Measurements from ENCODE around the gene LDLRAD3.
"Not testable (repeated sequence)": the region's sequence is repeated elsewhere in the genome, so short reads cannot be mapped to it uniquely, and the experiment has no call there.

The LDLRAD3 gene

DNA sequence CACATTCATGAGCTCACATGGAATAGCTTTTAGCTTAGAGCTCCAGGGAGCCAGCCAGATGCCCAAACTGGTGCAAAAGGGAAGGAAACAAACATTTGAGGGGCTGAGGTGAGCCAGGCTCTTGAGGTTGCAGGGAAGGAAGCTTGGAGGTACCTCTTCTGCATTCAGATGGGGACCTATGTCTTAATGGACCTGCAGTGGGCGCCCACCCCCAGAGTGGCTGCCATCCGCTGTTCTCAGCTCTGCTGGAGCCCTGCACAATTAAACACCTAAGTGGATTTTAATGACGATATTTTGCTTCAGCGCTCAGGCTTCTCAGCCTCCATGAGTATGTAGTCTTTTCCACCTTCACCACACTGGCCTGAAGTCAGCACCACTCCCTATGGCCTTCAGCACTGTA is 100.8 kb downstream of the LDLRAD3 start:
- H4K20me1 ChIP-seq (ENCODE audit: insufficient read depth, low read length), result no peaks in the 10 kb centered on the region
- H3K9ac ChIP-seq (ENCODE audit: low read depth, low read length), result no peak overlapping the region
- H3K27me3 ChIP-seq (ENCODE audit: insufficient read depth, low read length, poor library complexity), result peaks cover 8% of the 10 kb centered on the region
- H3K9me3 ChIP-seq (ENCODE audit: insufficient read depth, low read length, severe bottlenecking), result no peaks in the 10 kb centered on the region
- DNase-seq (no peak), ATAC-seq (ENCODE audit: insufficient read depth, low read depth) (no peak)
- no peak overlapping the region for H3K4me3 ChIP-seq (ENCODE audit: low read depth in 1 of 2, low read length in 2 of 2)
- H3K79me2 ChIP-seq (ENCODE audit: insufficient read depth, low read length), result no peaks in the 10 kb centered on the region
- no peak for TF ChIP-seq EZH2 (IDR thresholded peaks at IDR 0.05; ENCODE audit: borderline replicate concordance, low read depth, low read length, severe bottlenecking)
- TF ChIP-seq, protein P1, sequence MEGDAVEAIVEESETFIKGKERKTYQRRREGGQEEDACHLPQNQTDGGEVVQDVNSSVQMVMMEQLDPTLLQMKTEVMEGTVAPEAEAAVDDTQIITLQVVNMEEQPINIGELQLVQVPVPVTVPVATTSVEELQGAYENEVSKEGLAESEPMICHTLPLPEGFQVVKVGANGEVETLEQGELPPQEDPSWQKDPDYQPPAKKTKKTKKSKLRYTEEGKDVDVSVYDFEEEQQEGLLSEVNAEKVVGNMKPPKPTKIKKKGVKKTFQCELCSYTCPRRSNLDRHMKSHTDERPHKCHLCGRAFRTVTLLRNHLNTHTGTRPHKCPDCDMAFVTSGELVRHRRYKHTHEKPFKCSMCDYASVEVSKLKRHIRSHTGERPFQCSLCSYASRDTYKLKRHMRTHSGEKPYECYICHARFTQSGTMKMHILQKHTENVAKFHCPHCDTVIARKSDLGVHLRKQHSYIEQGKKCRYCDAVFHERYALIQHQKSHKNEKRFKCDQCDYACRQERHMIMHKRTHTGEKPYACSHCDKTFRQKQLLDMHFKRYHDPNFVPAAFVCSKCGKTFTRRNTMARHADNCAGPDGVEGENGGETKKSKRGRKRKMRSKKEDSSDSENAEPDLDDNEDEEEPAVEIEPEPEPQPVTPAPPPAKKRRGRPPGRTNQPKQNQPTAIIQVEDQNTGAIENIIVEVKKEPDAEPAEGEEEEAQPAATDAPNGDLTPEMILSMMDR (IDR thresholded peaks at IDR 0.05; ENCODE audit: borderline replicate concordance, extremely low read depth, low read length, poor library complexity, severe bottlenecking), result no peak
- H3K27ac ChIP-seq (ENCODE audit: low read length), result no peak overlapping the region
- H3K4me1 ChIP-seq (ENCODE audit: insufficient read depth, low read length), result no peaks in the 10 kb centered on the region
- H2AFZ ChIP-seq (ENCODE audit: low read depth, low read length), result no peak overlapping the region
- no peaks in the 10 kb centered on the region for H3K36me3 ChIP-seq (ENCODE audit: insufficient read depth, low read length)
- no peak overlapping the region for H3K4me2 ChIP-seq (ENCODE audit: insufficient read depth, low read length)

- H3K79me2 ChIP-seq (ENCODE audit: insufficient read depth, low read length); H3K4me2 ChIP-seq (ENCODE audit: insufficient read depth, low read length); H3K9ac ChIP-seq (ENCODE audit: low read depth, low read length); H2AFZ ChIP-seq (ENCODE audit: low read depth, low read length); H3K36me3 ChIP-seq (ENCODE audit: insufficient read depth, low read length); ATAC-seq (ENCODE audit: insufficient read depth, low read depth); H3K27me3 ChIP-seq (ENCODE audit: insufficient read depth, low read length, poor library complexity); DNase-seq; H3K27ac ChIP-seq (ENCODE audit: low read length); H4K20me1 ChIP-seq (ENCODE audit: insufficient read depth, low read length); H3K4me3 ChIP-seq (ENCODE audit: low read depth in 1 of 2, low read length in 2 of 2); H3K4me1 ChIP-seq (ENCODE audit: insufficient read depth, low read length); H3K9me3 ChIP-seq (ENCODE audit: insufficient read depth, low read length, severe bottlenecking): not testable (repeated sequence)
Measured at GRCh38 chr11:36045945-36046344, 102.1 kb downstream of the LDLRAD3 start.

GRCh38 chr11:36046932-36047331 is 103.1 kb downstream of the LDLRAD3 start:
- Histone ChIP-seq H3K9me3 (ENCODE audit: insufficient read depth, low read length, severe bottlenecking) (no peaks in the 10 kb centered on the region), H3K9ac (ENCODE audit: low read depth, low read length) (no peak overlapping the region), H3K4me1 (ENCODE audit: insufficient read depth, low read length) (no peaks in the 10 kb centered on the region), H3K79me2 (ENCODE audit: insufficient read depth, low read length) (no peaks in the 10 kb centered on the region), H3K4me2 (ENCODE audit: insufficient read depth, low read length) (no peak overlapping the region), H2AFZ (ENCODE audit: low read depth, low read length) (no peak overlapping the region), H3K27ac (ENCODE audit: low read length) (no peak overlapping the region), H4K20me1 (ENCODE audit: insufficient read depth, low read length) (no peaks in the 10 kb centered on the region), H3K27me3 (ENCODE audit: insufficient read depth, low read length, poor library complexity) (peaks cover 8% of the 10 kb centered on the region), H3K4me3 (ENCODE audit: low read depth in 1 of 2, low read length in 2 of 2) (no peak overlapping the region), H3K36me3 (ENCODE audit: insufficient read depth, low read length) (no peaks in the 10 kb centered on the region)
- TF ChIP-seq, protein P1 (IDR thresholded peaks at IDR 0.05; ENCODE audit: borderline replicate concordance, extremely low read depth, low read length, poor library complexity, severe bottlenecking), result no peak
- TF ChIP-seq EZH2 (IDR thresholded peaks at IDR 0.05; ENCODE audit: borderline replicate concordance, low read depth, low read length, severe bottlenecking), result no peak
- no peak for ATAC-seq (ENCODE audit: insufficient read depth, low read depth)
- DNase-seq, result no peak

- TF ChIP-seq, protein P1 (IDR thresholded peaks at IDR 0.05; ENCODE audit: borderline replicate concordance, extremely low read depth, low read length, poor library complexity, severe bottlenecking), result no peak
- TF ChIP-seq EZH2 (IDR thresholded peaks at IDR 0.05; ENCODE audit: borderline replicate concordance, low read depth, low read length, severe bottlenecking), result no peak
- Histone ChIP-seq H4K20me1 (ENCODE audit: insufficient read depth, low read length) (no peaks in the 10 kb centered on the region), H3K4me2 (ENCODE audit: insufficient read depth, low read length) (no peak overlapping the region)
Measured at GRCh38 chr11:36047344-36047743, 103.5 kb downstream of the LDLRAD3 start.

More at GRCh38 chr11:36047344-36047743, 103.5 kb downstream of the LDLRAD3 start:
- Histone ChIP-seq H3K4me3 (ENCODE audit: low read depth in 1 of 2, low read length in 2 of 2) (no peak overlapping the region), H3K27ac (ENCODE audit: low read length) (no peak overlapping the region), H3K36me3 (ENCODE audit: insufficient read depth, low read length) (no peaks in the 10 kb centered on the region), H3K4me1 (ENCODE audit: insufficient read depth, low read length) (no peaks in the 10 kb centered on the region), H3K9ac (ENCODE audit: low read depth, low read length) (no peak overlapping the region), H3K27me3 (ENCODE audit: insufficient read depth, low read length, poor library complexity) (peaks cover 8% of the 10 kb centered on the region), H2AFZ (ENCODE audit: low read depth, low read length) (no peak overlapping the region), H3K9me3 (ENCODE audit: insufficient read depth, low read length, severe bottlenecking) (no peaks in the 10 kb centered on the region), H3K79me2 (ENCODE audit: insufficient read depth, low read length) (no peaks in the 10 kb centered on the region)
- no peak for DNase-seq
- ATAC-seq (ENCODE audit: insufficient read depth, low read depth), result no peak

Data from DND-41 (cell line).